ENCODE data around the gene CBR1.

DNA sequence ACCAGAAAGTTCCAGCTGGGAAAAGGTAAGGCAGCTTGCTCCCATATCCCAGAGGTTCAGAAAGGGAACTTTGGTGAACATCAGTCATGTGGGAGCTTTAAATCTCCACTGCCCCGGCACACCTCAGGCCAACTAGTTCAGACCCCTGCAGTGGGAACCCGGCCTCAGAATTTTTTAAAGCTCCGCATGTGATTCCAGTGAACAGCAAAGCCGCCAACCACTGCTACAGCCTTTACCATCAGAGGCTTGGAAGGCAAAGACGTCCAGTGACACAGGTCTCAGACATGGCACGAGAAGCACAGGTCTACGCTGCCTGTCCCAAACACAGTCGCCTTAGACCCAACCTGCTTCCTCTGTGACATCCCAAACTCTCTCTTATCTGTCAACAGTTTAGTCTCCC is 40.5 kb upstream of the CBR1 start:
- TF ChIP-seq, protein P1, sequence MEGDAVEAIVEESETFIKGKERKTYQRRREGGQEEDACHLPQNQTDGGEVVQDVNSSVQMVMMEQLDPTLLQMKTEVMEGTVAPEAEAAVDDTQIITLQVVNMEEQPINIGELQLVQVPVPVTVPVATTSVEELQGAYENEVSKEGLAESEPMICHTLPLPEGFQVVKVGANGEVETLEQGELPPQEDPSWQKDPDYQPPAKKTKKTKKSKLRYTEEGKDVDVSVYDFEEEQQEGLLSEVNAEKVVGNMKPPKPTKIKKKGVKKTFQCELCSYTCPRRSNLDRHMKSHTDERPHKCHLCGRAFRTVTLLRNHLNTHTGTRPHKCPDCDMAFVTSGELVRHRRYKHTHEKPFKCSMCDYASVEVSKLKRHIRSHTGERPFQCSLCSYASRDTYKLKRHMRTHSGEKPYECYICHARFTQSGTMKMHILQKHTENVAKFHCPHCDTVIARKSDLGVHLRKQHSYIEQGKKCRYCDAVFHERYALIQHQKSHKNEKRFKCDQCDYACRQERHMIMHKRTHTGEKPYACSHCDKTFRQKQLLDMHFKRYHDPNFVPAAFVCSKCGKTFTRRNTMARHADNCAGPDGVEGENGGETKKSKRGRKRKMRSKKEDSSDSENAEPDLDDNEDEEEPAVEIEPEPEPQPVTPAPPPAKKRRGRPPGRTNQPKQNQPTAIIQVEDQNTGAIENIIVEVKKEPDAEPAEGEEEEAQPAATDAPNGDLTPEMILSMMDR (IDR thresholded peaks at IDR 0.05), result no peak
- TF ChIP-seq POLR2A (IDR thresholded peaks at IDR 0.05), result no peak
